ENCODE measurements around the gene CATSPERZ. TPM values are rescaled to one million over a fixed set of nuclear protein-coding genes. Genes with fewer than 3 reads are reported as not detected.

The CATSPERZ gene
- total RNA-seq, 1 donor from 2014 or later = 0.26 TPM

- Histone ChIP-seq H3K4me3 (ENCODE audit: low read depth, low read length) (no peak overlapping the region), H3K36me3 (ENCODE audit: control insufficient read depth, insufficient read depth, low read length) (no peaks in the 10 kb centered on the region), H3K27me3 (ENCODE audit: control insufficient read depth, insufficient read depth, low read length) (no peaks in the 10 kb centered on the region)
- no peak for FAIRE-seq
- no peak for DNase-seq (ENCODE audit: low read depth)
- TF ChIP-seq, protein P1, sequence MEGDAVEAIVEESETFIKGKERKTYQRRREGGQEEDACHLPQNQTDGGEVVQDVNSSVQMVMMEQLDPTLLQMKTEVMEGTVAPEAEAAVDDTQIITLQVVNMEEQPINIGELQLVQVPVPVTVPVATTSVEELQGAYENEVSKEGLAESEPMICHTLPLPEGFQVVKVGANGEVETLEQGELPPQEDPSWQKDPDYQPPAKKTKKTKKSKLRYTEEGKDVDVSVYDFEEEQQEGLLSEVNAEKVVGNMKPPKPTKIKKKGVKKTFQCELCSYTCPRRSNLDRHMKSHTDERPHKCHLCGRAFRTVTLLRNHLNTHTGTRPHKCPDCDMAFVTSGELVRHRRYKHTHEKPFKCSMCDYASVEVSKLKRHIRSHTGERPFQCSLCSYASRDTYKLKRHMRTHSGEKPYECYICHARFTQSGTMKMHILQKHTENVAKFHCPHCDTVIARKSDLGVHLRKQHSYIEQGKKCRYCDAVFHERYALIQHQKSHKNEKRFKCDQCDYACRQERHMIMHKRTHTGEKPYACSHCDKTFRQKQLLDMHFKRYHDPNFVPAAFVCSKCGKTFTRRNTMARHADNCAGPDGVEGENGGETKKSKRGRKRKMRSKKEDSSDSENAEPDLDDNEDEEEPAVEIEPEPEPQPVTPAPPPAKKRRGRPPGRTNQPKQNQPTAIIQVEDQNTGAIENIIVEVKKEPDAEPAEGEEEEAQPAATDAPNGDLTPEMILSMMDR (IDR thresholded peaks at IDR 0.05; ENCODE audit: insufficient read depth, low read length, severe bottlenecking) = no peak
These were observed 48.8 kb downstream of the CATSPERZ start for GRCh38 chr11:64349025-64349387.

DNA sequence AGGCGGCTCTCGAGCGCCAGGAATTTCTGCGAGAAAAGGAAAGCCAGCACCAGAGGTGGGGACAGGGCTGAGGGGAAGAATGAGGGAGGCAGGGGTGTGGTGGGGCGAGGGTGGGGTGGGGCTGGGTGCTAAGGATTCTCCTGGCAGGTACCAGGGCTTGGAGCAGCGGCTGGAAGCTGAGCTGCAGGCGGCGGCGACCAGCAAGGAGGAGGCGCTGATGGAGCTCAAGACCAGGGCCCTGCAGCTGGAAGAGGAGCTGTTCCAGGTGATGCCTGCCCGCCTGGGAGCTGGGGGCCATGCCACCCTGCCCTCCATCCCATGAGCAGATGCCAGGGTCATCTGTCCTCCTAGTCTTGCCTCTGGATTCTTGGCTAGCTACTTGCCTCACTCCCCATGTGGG lies 49.2 kb downstream of the CATSPERZ start:
- no peaks in the 10 kb centered on the region for H3K27me3 ChIP-seq (ENCODE audit: control insufficient read depth, insufficient read depth, low read length)
- DNase-seq (ENCODE audit: low read depth) = no peak
- TF ChIP-seq, protein P1 (IDR thresholded peaks at IDR 0.05; ENCODE audit: insufficient read depth, low read length, severe bottlenecking) = no peak
- H3K36me3 ChIP-seq (ENCODE audit: control insufficient read depth, insufficient read depth, low read length) = no peaks in the 10 kb centered on the region
- FAIRE-seq = no peak
- no peak overlapping the region for H3K4me3 ChIP-seq (ENCODE audit: low read depth, low read length)

DNA sequence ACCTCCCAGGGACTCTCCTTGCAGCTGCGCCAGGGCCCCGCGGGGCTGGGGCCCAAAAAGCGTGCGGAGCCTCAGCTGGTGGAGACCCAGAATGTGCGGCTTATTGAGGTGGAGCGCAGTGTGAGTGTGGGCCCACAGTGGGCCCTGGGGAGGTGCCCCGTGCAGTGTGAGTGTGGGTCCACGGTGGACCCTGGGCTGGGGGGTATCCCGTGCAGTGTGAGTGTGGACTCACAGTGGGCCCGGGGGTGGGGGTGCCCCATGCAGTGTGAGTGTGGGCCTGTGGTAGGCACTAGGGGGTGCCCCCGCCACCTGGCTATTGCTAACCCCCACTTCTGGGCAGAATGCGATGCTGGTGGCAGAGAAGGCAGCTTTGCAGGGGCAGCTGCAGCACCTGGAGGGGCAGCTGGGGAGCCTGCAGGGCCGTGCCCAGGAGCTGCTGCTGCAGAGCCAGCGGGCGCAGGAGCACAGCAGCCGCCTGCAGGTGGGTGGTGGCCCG lies 51.0 kb downstream of the CATSPERZ start:
- Histone ChIP-seq H3K4me3 (ENCODE audit: low read depth, low read length) (no peak overlapping the region), H3K27me3 (ENCODE audit: control insufficient read depth, insufficient read depth, low read length) (no peaks in the 10 kb centered on the region), H3K36me3 (ENCODE audit: control insufficient read depth, insufficient read depth, low read length) (no peaks in the 10 kb centered on the region)
- FAIRE-seq = no peak
- DNase-seq (ENCODE audit: low read depth) = no peak
- TF ChIP-seq, protein P1 (IDR thresholded peaks at IDR 0.05; ENCODE audit: insufficient read depth, low read length, severe bottlenecking) = no peak

- TF ChIP-seq, protein P1 (IDR thresholded peaks at IDR 0.05; ENCODE audit: insufficient read depth, low read length, severe bottlenecking) = no peak
- FAIRE-seq = no peak
These were observed 52.2 kb downstream of the CATSPERZ start for GRCh38 chr11:64352099-64352994.

DNA sequence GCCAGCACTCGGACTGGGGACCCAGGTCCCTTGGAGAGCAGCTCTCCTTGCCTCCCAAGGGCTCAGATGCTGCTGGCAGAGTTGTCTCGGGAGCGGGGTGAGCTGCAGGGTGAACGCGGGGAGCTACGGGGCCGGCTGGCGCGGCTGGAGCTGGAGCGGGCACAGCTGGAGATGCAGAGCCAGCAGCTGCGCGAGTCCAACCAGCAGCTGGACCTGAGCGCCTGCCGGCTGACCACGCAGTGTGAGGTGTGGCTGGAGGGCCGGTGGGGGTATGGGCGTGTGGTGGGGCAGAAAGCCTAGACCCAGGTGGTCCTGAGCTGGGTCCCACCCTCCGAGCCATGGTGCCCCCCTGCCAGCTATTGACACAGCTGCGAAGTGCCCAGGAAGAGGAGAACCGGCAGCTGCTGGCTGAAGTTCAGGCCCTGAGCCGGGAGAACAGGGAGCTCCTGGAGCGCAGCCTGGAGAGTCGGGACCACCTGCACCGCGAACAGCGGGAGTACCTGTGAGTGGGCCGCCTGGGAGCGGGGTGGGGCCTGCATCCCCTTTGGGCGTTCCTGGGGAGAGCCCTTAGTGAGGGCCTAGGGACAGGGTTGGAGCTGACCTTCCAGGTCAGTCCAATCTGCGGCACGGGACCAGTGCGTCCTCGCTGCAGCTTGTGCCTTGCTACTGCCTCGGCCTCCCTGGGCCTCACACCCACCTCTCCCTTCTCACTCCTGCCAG lies 53.0 kb downstream of the CATSPERZ start:
- FAIRE-seq = no peak
- H3K36me3 ChIP-seq (ENCODE audit: control insufficient read depth, insufficient read depth, low read length) = no peaks in the 10 kb centered on the region
- H3K27me3 ChIP-seq (ENCODE audit: control insufficient read depth, insufficient read depth, low read length) = no peaks in the 10 kb centered on the region
- TF ChIP-seq, protein P1 (IDR thresholded peaks at IDR 0.05; ENCODE audit: insufficient read depth, low read length, severe bottlenecking) = no peak
- H3K4me3 ChIP-seq (ENCODE audit: low read depth, low read length) = no peak overlapping the region
- DNase-seq (ENCODE audit: low read depth) = no peak

More at GRCh38 chr11:64352099-64352994, 52.2 kb downstream of the CATSPERZ start:
- Histone ChIP-seq H3K27me3 (ENCODE audit: control insufficient read depth, insufficient read depth, low read length) (no peaks in the 10 kb centered on the region), H3K4me3 (ENCODE audit: low read depth, low read length) (no peak overlapping the region), H3K36me3 (ENCODE audit: control insufficient read depth, insufficient read depth, low read length) (no peaks in the 10 kb centered on the region)
- no peak for DNase-seq (ENCODE audit: low read depth)

Data from bronchial epithelial cell (primary cell).